Stomach (tissue), 19 donors: Measurements from ENCODE around the gene CPLX1. TPM values are rescaled to one million over a fixed set of nuclear protein-coding genes. Genes with fewer than 3 reads are reported as not detected.
A peak's percentile ranks its signal among the peaks of the same experiment; 100 is the strongest.

Experiments used
- DNase-seq, 2 donors: peaks; one replicate each; pipeline versions ENCODE4 v3.0.0 to v3.0.0-alpha.2; 2013 to 2019
- H3K27ac ChIP-seq, 5 donors: fragments of 200-600 bp in 4 of 5; sonication (generic) in 4 of 5; one replicate each; pipeline ENCODE4 v1.5.1; 2013 to 2019; ENCODE audit warnings: mild to moderate bottlenecking in 1 of 5, moderate library complexity in 1 of 5
- H3K27me3 ChIP-seq, 3 donors: fragments of 200-600 bp; sonication (generic); one replicate each; pipeline ENCODE4 v1.5.1; 2017 to 2019; ENCODE audit warnings: mixed run types in 1 of 3
- H3K36me3 ChIP-seq, 4 donors: fragments of 200-600 bp; sonication (generic); 1 replicate in 3 of 4; 2 replicates in 1 of 4; pipeline ENCODE4 v1.5.1; 2016 to 2019
- H3K4me1 ChIP-seq, 4 donors: fragments of 200-600 bp; sonication (generic); one replicate each; pipeline ENCODE4 v1.5.1; 2016 to 2019
- H3K4me3 ChIP-seq, 4 donors: fragments of 200-600 bp; sonication (generic) in 3 of 4; one replicate each; pipeline ENCODE4 v1.5.1; 2016 to 2019; ENCODE audit warnings: mild to moderate bottlenecking in 1 of 4
- H3K9me3 ChIP-seq, 4 donors: fragments of 200-600 bp; sonication (generic); one replicate each; pipeline ENCODE4 v1.5.1; 2016 to 2019
- EP300 ChIP-seq: sonication (generic); formaldehyde crosslinking; IDR thresholded peaks from one replicate; pipeline ENCODE4 v1.6.1; 2017; ENCODE audit warnings: antibody characterized with exemption
- POLR2A ChIP-seq, 4 donors: fragments of 450-650 bp; IDR thresholded peaks; one replicate each; pipeline ENCODE4 v1.6.1; 2016; ENCODE audit warnings: antibody characterized with exemption in 4 of 4, control low read depth in 2 of 4, mild to moderate bottlenecking in 1 of 4, moderate library complexity in 1 of 4
- POLR2AphosphoS5 ChIP-seq, 3 donors: sonication (generic); formaldehyde crosslinking; IDR thresholded peaks; one replicate each; pipeline ENCODE4 v1.6.1; 2016; ENCODE audit warnings: antibody characterized with exemption in 3 of 3
- WGBS, 5 donors: extraction: QIAGEN DNeasy Blood & Tissue Kit in 3 of 5; methylation state at CpG; one replicate each; pipeline versions ENCODE4 v1.1.5 to v1.1.7; 2013 to 2018; 5-methylcytosine and 5-hydroxymethylcytosine counted together
- intact Hi-C: fragments of 100-400 bp; cut with DNase I; formaldehyde crosslinking; loops from one replicate; pipeline ENCODE4 v1.15.1; 2023; ENCODE audit warnings: low total_unique reads
- long read RNA-seq, 10 donors: transcript quantifications; one replicate each; lab custom pipeline, GENCODE V29; 2026
- polyA plus RNA-seq, 3 donors: library from polyadenylated mRNA; stranded (reverse); fragments of 200-250 nt; gene quantifications; one replicate each; pipeline ENCODE4 v1.2.3, GENCODE V29; 2013
- total RNA-seq, 5 donors: library from RNA; depleted of rRNA; stranded (reverse); fragments of >200 nt; gene quantifications; one replicate each; pipeline versions ENCODE4 v1.1.0 to v1.2.3, GENCODE V29; 2014 to 2016
- TF ChIP-seq, protein P1 (sequence below), 7 experiments: fragments of 450-650 bp in 4 of 7; fragments of 200-600 bp in 3 of 7; sonication (generic) in 3 of 7; IDR thresholded peaks; one replicate each; pipeline ENCODE4 v1.5.1; 2016 to 2019; ENCODE audit warnings: antibody characterized with exemption in 7 of 7, control low read depth in 2 of 7, mild to moderate bottlenecking in 1 of 7
- donor health status: healthy with polysubstance abuse.
- donor health status: Bipolar disorder and iron deficiency.
- donor health status: healthy.

The CPLX1 gene
- 1 to 10 TPM in 1 of 5 donors, under 1 TPM in 1, not detected in 3; 0.37 to 1.2 TPM for total RNA-seq
- polyA plus RNA-seq: 1 to 10 TPM; 1.9 to 2.9 (median 2.6) TPM
- long read RNA-seq, donor 1, partial matches to known transcripts: 0 of 1 reads
- long read RNA-seq, donor 1, other reads (novel, unspliced or antisense): 0 of 1 reads
- long read RNA-seq, donor 2: 0 reads
- long read RNA-seq, donor 3: 0 reads
- long read RNA-seq, donor 4: 0 reads
- long read RNA-seq, donor 5, partial matches to known transcripts: 0 of 4 reads
- long read RNA-seq, donor 5, other reads (novel, unspliced or antisense): 0 of 4 reads
- long read RNA-seq, donor 6: 0 reads
- long read RNA-seq, donor 7, partial matches to known transcripts: 0 of 1 reads
- long read RNA-seq, donor 7, other reads (novel, unspliced or antisense): 0 of 1 reads
- long read RNA-seq, donor 8: 0 reads
- long read RNA-seq, donor 9: 0 reads
- long read RNA-seq, donor 10: 0 reads

DNA sequence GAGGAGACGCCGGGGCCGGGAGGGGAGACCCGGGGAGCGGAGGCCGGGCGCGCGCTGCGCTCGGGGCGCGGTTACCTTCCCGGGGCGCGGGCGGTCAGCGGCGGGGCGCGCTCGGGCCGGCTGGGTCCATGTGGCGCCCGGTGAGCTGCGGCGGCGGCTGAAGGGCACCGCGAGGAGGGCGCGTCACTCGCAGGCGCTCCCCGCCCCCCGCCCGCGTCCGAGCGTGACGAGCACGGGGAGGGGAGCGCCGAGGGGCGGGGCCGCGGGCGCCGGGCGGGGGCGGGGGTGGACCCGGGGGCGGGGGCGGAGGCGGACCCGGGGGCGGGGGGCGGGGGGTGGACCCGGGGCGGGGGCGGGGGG lies at the start of gene CPLX1:
TSS of gene CPLX1 (minus strand) at position 159 of the 360 bp plus-strand sequence. CDS start 1,607 bp downstream, outside the sequence.
- intact Hi-C loops: no loop called here
- H3K27ac ChIP-seq: no peak within 1 kb of the TSS
- H3K4me1 ChIP-seq: peaks cover 19 to 24% (median 21%) of the 10 kb centered on the region in 4 donors
- WGBS, 5 donors: 2 to 4% methylated on average over 22 to 42 of the region's 61 CpGs; no CpG with 5 or more reads in 3 of the 5 donors
- H3K4me3 ChIP-seq: peak within 1 kb of the TSS; percentile 42 to 58 (median 51)
- DNase-seq: peak; percentile 39 to 74
- H3K36me3 ChIP-seq: no peaks in the 10 kb centered on the region
- TF ChIP-seq, protein P1, sequence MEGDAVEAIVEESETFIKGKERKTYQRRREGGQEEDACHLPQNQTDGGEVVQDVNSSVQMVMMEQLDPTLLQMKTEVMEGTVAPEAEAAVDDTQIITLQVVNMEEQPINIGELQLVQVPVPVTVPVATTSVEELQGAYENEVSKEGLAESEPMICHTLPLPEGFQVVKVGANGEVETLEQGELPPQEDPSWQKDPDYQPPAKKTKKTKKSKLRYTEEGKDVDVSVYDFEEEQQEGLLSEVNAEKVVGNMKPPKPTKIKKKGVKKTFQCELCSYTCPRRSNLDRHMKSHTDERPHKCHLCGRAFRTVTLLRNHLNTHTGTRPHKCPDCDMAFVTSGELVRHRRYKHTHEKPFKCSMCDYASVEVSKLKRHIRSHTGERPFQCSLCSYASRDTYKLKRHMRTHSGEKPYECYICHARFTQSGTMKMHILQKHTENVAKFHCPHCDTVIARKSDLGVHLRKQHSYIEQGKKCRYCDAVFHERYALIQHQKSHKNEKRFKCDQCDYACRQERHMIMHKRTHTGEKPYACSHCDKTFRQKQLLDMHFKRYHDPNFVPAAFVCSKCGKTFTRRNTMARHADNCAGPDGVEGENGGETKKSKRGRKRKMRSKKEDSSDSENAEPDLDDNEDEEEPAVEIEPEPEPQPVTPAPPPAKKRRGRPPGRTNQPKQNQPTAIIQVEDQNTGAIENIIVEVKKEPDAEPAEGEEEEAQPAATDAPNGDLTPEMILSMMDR (IDR thresholded peaks at IDR 0.05): no peak
- no peak for TF ChIP-seq POLR2AphosphoS5 (IDR thresholded peaks at IDR 0.05)
- no peak for TF ChIP-seq EP300
- TF ChIP-seq POLR2A (IDR thresholded peaks at IDR 0.05): no peak
- H3K9me3 ChIP-seq: peaks cover 0 to 2% (median under 1%) of the 10 kb centered on the region in 4 donors
- peaks cover 26 to 97% (median 68%) of the 10 kb centered on the region in 3 donors for H3K27me3 ChIP-seq

DNA sequence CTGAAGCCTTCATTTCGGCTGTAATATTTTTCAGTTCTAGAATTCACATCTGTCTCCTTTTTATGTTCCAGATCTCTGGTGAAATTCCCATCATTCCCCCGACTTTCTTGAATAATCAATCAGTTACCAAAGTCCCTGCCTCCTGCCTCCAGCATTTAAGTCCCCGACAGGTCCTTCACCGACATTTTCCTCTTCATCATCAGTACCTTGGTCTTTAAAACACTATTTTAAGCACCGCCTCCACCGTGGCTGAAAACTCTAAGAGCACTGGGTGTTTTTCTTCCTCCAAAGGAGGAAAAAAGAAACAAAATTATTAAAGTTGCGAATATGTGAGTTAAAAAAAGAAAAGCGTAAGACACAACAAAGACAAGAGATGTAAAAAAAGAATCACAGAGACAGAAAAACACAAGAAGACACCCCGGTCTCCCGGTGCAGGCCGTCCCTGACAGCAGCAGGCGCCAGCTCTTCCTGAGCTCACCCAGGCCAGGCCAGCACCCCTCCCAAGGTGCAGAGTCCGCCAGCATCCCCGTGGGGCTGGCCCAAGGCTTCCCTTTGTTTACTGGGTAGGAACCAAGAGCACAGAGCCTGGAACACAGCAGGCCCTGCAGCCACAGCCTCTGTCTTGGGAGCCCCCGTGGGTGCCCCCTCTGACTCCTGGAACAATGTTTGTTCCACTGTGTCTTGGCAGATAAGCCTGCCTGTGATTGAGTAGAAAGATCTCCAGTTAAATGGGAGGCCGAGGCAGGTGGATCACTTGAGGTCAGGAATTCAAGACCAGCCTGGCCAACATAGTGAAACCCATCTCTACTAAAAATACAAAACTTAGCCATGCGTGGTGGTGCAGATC lies 49.3 kb upstream of the CPLX1 start:
- no peak for TF ChIP-seq EP300
- TF ChIP-seq, protein P1 (IDR thresholded peaks at IDR 0.05): no peak
- no peak for TF ChIP-seq POLR2A (IDR thresholded peaks at IDR 0.05)
- TF ChIP-seq POLR2AphosphoS5 (IDR thresholded peaks at IDR 0.05): no peak
- WGBS, 5 donors: 82 to 88% (median 85%) methylated on average over 16 to 17 of the region's 17 CpGs
- Histone ChIP-seq H3K36me3 (peaks cover 59 to 100% (median 100%) of the 10 kb centered on the region in 4 donors), H3K27ac (no peak overlapping the region), H3K4me1 (no peaks in the 10 kb centered on the region), H3K4me3 (no peak overlapping the region), H3K27me3 (no peaks in the 10 kb centered on the region), H3K9me3 (no peaks in the 10 kb centered on the region)
- DNase-seq: no peak
- intact Hi-C loops: no loop called here

DNA sequence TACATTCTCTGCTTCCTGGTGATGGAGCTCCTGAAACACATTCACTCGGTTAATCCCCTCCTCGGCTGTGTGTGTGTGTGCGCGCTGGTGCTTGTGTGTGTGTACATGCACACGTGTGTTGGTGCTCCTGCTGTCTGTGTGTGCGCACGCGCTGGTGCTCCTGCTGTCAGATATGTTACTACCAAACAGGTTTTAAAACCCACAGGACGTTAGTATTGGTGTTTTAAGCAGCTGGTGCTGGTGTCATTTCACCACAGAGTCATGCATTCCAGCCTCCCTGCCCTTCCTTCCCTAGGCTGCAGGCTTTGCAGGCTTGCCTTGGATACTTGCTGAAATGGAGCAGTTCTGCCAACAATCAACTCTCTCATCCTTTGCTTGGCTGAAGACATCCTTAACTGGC lies 48.1 kb upstream of the CPLX1 start:
- 86 to 93% (median 88%) methylated on average over 9 of the region's 9 CpGs for WGBS, 5 donors
- Histone ChIP-seq H3K4me1 (no peaks in the 10 kb centered on the region), H3K27ac (no peak overlapping the region), H3K36me3 (peaks cover 65 to 100% (median 98%) of the 10 kb centered on the region in 4 donors), H3K9me3 (no peaks in the 10 kb centered on the region), H3K4me3 (no peak overlapping the region), H3K27me3 (no peaks in the 10 kb centered on the region)
- no peak for DNase-seq
- intact Hi-C loops: no loop called here
- no peak for TF ChIP-seq POLR2A (IDR thresholded peaks at IDR 0.05)

DNA sequence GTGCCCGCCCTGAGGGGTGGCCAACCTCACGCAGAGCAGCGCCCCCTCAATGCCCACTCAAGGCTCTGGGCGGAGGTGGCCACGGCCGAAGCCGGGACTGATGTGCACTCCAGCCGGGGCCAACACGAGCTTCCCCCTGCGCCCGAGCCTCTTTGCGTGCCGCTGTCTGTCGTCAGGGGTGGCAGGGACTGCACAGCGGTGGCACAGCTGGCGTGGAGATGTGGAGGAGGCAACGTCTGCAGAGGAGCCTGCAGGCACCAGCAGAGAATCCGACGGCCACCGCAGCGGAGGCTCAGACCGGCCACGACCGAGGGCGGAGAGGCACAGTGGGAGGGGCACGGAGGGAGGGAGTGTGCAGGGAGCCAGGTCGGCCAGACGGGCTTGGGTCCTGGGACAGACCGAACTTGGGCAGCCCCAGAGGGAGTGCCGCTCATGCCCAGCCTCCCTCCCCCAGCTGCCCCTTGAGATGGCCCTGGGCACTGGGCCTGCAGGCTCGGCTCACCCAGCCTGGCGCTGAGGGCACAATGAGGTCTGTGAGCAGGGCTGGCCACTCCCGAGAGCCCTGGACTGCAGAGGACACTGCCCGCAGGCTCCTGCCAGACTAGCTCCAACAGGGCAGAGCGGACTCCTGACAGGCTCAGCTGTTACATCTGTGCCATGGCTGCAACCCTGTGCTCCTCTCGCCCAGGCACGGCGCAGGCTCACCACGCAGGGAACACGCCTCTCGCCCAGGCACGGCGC lies 46.5 kb upstream of the CPLX1 start:
- peaks cover 66 to 100% (median 98%) of the 10 kb centered on the region in 4 donors for H3K36me3 ChIP-seq
- no peak for DNase-seq

More for the DNA sequence above, 46.5 kb upstream of the CPLX1 start:
- Histone ChIP-seq H3K4me3 (no peak overlapping the region), H3K9me3 (no peaks in the 10 kb centered on the region), H3K27ac (no peak overlapping the region), H3K4me1 (no peaks in the 10 kb centered on the region), H3K27me3 (no peaks in the 10 kb centered on the region)
- intact Hi-C loops: no loop called here
- TF ChIP-seq, protein P1 (IDR thresholded peaks at IDR 0.05): no peak
- TF ChIP-seq EP300 (no peak), POLR2AphosphoS5 (IDR thresholded peaks at IDR 0.05) (no peak), POLR2A (IDR thresholded peaks at IDR 0.05) (no peak)
- 90 to 95% (median 92%) methylated on average over 35 to 43 of the region's 43 CpGs for WGBS, 5 donors
